K562 (cell line): ENCODE data around the gene KCNJ10. TPM values are rescaled to one million over a fixed set of nuclear protein-coding genes. Genes with fewer than 3 reads are reported as not detected.
A peak's percentile ranks its signal among the peaks of the same experiment; 100 is the strongest.

Source experiments
- CHD1 ChIP-seq: fragments of 200-600 bp; sonication (generic); IDR thresholded peaks from one replicate; pipeline ENCODE4 v1.6.1; 2012; ENCODE audit warnings: mild to moderate bottlenecking, moderate library complexity, low read length, inconsistent platforms
- CHD2 ChIP-seq: IDR thresholded peaks from 2 replicates; pipeline ENCODE4 v1.6.1; 2011; ENCODE audit warnings: low read depth, low read length
- FOXM1 ChIP-seq, 2 experiments: fragments of 450-650 bp in 1 of 2; sonication (generic) in 1 of 2; formaldehyde crosslinking in 1 of 2; IDR thresholded peaks; 2 replicates each; pipeline versions ENCODE4 v1.6.1 to v1.9.0; 2017 to 2022; ENCODE audit warnings: low read depth in 2 of 2, mild to moderate bottlenecking in 2 of 2, missing genetic modification reagents in 1 of 2, moderate library complexity in 1 of 2
- NR1H2 ChIP-seq: sonication (generic); formaldehyde crosslinking; IDR thresholded peaks from 2 replicates; pipeline ENCODE4 v1.4.0; 2020; ENCODE audit warnings: mild to moderate bottlenecking, missing genetic modification reagents
- PRMT5 ChIP-seq: sonication (generic); formaldehyde crosslinking; IDR thresholded peaks from 2 replicates; pipeline ENCODE4 v1.5.0; 2020; ENCODE audit warnings: missing genetic modification reagents
- RAD21 ChIP-seq, 2 experiments: fragments of 250-450 bp in 1 of 2; fragments of 450-650 bp in 1 of 2; sonication (Bioruptor Pico) in 1 of 2; formaldehyde crosslinking in 1 of 2; IDR thresholded peaks in 1 of 2; conservative IDR thresholded peaks in 1 of 2; 2 replicates each; pipeline versions ENCODE4 v1.4.0 to v1.8.0; 2020 to 2022; ENCODE audit warnings: mild to moderate bottlenecking in 2 of 2, moderate library complexity in 1 of 2
- XRCC3 ChIP-seq: fragments of 450-650 bp; IDR thresholded peaks from 2 replicates; pipeline ENCODE4 v1.6.1; 2017; ENCODE audit warnings: mild to moderate bottlenecking, moderate library complexity
- ZFPM2 ChIP-seq: fragments of 250-450 bp; sonication (Bioruptor Pico); IDR thresholded peaks from 2 replicates; pipeline ENCODE4 v1.5.1; 2022; ENCODE audit warnings: mild to moderate bottlenecking
- ZNF212 ChIP-seq: fragments of 450-650 bp; formaldehyde crosslinking; IDR thresholded peaks from 2 replicates; pipeline ENCODE4 v1.4.0; 2020; ENCODE audit warnings: mild to moderate bottlenecking
- ZNF431 ChIP-seq: sonication (generic); formaldehyde crosslinking; IDR thresholded peaks from 2 replicates; pipeline ENCODE4 v1.8.0; 2022; ENCODE audit warnings: mild to moderate bottlenecking, missing genetic modification reagents
- polyA plus RNA-seq, 8 experiments: library from polyadenylated mRNA; depleted of rRNA in 4 of 8; stranded (reverse) in 5 of 8; unstranded in 3 of 8; fragments of >200 nt; fragmentation: Nextera tagmentation in 2 of 8; fragmentation: Illumina TruSeq in 1 of 8; extraction: Ambion mirVana in 2 of 8; extraction: Trizol in 1 of 8; gene quantifications; 2 replicates each; pipeline versions ENCODE4 v1.2.1 to v1.2.3, GENCODE V29; 2011 to 2014; ENCODE audit warnings: inconsistent platforms in 1 of 8, missing spikeins in 1 of 8
- total RNA-seq, 7 experiments: library from RNA; depleted of rRNA in 6 of 7; stranded (reverse); fragments of >200 nt in 6 of 7; fragmentation: Illumina TruSeq in 2 of 7; extraction: Trizol in 2 of 7; gene quantifications; 2 replicates each; pipeline versions ENCODE4 v1.2.1 to v1.2.3, GENCODE V29; 2011 to 2021; ENCODE audit warnings: low replicate concordance in 1 of 7
- TF ChIP-seq, protein P1 (sequence below), 2 experiments: fragments of 150-350 bp in 1 of 2; IDR thresholded peaks; 2 replicates each; pipeline ENCODE4 v1.6.1; 2012 to 2016; ENCODE audit warnings: low read depth in 2 of 2, low read length in 2 of 2, mild to moderate bottlenecking in 1 of 2, moderate library complexity in 1 of 2
- TF ChIP-seq, protein P2 (sequence below): sonication (generic); formaldehyde crosslinking; IDR thresholded peaks from 2 replicates; pipeline ENCODE4 v1.8.1; 2023; ENCODE audit warnings: mild to moderate bottlenecking, missing genetic modification reagents, moderate library complexity
- TF ChIP-seq, protein P3 (sequence below): fragments of 450-650 bp; formaldehyde crosslinking; IDR thresholded peaks from 2 replicates; pipeline ENCODE4 v1.4.0; 2022; ENCODE audit warnings: missing genetic modification characterization
- TF ChIP-seq, protein P4 (sequence below): sonication (generic); formaldehyde crosslinking; IDR thresholded peaks from 2 replicates; pipeline ENCODE4 v1.9.0; 2022; ENCODE audit warnings: mild to moderate bottlenecking, missing genetic modification reagents
- TF ChIP-seq, protein P5 (sequence below): fragments of 250-450 bp; sonication (Bioruptor Pico); IDR thresholded peaks from 2 replicates; pipeline ENCODE4 v1.4.0; 2020; ENCODE audit warnings: mild to moderate bottlenecking, moderate library complexity

Gene KCNJ10
- total and polyA plus RNA-seq, 9 of the 15 experiments (the other 6 are each of a cell fraction or from before 2014, with no cell fraction given): 0.06 to 0.11 TPM; not detected in 7

DNA sequence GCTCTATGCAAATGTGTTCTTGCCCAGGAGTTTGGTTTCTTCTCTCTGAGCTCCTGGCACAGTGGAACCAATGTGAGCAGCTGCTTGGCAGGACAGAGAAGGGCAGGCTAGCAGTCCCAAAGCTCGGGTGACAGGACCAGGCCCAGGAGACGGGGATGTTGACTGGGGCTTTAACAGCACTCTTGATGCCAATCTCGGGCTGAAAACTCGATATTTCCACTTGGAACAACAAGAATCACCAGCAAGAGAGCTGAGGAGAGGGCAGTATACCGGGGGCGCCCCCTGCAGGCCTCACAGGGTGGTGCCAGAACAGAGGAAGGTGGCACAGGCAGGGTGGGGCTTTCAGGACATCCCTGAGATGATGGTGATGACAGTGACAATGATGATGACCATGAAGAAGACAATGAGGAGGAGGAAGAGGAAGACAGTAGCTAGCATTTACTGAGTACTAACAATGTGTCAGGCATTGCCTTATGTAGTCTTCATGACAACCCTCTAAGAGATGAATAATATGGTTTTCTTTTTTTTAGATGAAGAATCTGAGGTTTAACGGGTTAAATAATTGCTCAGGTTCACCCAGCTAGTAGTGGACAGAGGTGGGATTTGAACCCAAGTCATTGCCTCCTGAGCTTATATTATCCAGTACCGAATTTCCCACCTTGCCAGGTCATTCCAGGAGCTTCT, 8.7 kb upstream of the KCNJ10 start (continued):
- TF ChIP-seq, protein P1, sequence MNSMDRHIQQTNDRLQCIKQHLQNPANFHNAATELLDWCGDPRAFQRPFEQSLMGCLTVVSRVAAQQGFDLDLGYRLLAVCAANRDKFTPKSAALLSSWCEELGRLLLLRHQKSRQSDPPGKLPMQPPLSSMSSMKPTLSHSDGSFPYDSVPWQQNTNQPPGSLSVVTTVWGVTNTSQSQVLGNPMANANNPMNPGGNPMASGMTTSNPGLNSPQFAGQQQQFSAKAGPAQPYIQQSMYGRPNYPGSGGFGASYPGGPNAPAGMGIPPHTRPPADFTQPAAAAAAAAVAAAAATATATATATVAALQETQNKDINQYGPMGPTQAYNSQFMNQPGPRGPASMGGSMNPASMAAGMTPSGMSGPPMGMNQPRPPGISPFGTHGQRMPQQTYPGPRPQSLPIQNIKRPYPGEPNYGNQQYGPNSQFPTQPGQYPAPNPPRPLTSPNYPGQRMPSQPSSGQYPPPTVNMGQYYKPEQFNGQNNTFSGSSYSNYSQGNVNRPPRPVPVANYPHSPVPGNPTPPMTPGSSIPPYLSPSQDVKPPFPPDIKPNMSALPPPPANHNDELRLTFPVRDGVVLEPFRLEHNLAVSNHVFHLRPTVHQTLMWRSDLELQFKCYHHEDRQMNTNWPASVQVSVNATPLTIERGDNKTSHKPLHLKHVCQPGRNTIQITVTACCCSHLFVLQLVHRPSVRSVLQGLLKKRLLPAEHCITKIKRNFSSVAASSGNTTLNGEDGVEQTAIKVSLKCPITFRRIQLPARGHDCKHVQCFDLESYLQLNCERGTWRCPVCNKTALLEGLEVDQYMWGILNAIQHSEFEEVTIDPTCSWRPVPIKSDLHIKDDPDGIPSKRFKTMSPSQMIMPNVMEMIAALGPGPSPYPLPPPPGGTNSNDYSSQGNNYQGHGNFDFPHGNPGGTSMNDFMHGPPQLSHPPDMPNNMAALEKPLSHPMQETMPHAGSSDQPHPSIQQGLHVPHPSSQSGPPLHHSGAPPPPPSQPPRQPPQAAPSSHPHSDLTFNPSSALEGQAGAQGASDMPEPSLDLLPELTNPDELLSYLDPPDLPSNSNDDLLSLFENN (IDR thresholded peaks at IDR 0.05; ENCODE audit: low read depth in 2 of 2, low read length in 2 of 2): no peak
- no peak for TF ChIP-seq ZNF431 (CRISPR knock-in tag)
- no peak for TF ChIP-seq ZFPM2 (CRISPR knock-in tag)
- TF ChIP-seq, protein P2, sequence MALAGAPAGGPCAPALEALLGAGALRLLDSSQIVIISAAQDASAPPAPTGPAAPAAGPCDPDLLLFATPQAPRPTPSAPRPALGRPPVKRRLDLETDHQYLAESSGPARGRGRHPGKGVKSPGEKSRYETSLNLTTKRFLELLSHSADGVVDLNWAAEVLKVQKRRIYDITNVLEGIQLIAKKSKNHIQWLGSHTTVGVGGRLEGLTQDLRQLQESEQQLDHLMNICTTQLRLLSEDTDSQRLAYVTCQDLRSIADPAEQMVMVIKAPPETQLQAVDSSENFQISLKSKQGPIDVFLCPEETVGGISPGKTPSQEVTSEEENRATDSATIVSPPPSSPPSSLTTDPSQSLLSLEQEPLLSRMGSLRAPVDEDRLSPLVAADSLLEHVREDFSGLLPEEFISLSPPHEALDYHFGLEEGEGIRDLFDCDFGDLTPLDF (CRISPR knock-in tag): no peak
- TF ChIP-seq, protein P3, sequence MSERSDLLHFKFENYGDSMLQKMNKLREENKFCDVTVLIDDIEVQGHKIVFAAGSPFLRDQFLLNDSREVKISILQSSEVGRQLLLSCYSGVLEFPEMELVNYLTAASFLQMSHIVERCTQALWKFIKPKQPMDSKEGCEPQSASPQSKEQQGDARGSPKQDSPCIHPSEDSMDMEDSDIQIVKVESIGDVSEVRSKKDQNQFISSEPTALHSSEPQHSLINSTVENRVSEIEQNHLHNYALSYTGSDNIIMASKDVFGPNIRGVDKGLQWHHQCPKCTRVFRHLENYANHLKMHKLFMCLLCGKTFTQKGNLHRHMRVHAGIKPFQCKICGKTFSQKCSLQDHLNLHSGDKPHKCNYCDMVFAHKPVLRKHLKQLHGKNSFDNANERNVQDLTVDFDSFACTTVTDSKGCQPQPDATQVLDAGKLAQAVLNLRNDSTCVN (CRISPR knock-in tag): no peak
- no peak for TF ChIP-seq CHD2
- TF ChIP-seq, protein P4, sequence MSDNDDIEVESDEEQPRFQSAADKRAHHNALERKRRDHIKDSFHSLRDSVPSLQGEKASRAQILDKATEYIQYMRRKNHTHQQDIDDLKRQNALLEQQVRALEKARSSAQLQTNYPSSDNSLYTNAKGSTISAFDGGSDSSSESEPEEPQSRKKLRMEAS (CRISPR knock-in tag): no peak
- TF ChIP-seq RAD21 (CRISPR knock-in tag; conservative IDR thresholded peaks at IDR 0.05 in 1 of 2, IDR thresholded peaks at IDR 0.05 in 1 of 2): peak; percentile 76 to 86
- TF ChIP-seq FOXM1 (IDR thresholded peaks at IDR 0.05; ENCODE audit: low read depth): no peak
- no peak for TF ChIP-seq FOXM1 (CRISPR knock-in tag; IDR thresholded peaks at IDR 0.05; ENCODE audit: low read depth)
- no peak for TF ChIP-seq CHD1
- TF ChIP-seq, protein P5, sequence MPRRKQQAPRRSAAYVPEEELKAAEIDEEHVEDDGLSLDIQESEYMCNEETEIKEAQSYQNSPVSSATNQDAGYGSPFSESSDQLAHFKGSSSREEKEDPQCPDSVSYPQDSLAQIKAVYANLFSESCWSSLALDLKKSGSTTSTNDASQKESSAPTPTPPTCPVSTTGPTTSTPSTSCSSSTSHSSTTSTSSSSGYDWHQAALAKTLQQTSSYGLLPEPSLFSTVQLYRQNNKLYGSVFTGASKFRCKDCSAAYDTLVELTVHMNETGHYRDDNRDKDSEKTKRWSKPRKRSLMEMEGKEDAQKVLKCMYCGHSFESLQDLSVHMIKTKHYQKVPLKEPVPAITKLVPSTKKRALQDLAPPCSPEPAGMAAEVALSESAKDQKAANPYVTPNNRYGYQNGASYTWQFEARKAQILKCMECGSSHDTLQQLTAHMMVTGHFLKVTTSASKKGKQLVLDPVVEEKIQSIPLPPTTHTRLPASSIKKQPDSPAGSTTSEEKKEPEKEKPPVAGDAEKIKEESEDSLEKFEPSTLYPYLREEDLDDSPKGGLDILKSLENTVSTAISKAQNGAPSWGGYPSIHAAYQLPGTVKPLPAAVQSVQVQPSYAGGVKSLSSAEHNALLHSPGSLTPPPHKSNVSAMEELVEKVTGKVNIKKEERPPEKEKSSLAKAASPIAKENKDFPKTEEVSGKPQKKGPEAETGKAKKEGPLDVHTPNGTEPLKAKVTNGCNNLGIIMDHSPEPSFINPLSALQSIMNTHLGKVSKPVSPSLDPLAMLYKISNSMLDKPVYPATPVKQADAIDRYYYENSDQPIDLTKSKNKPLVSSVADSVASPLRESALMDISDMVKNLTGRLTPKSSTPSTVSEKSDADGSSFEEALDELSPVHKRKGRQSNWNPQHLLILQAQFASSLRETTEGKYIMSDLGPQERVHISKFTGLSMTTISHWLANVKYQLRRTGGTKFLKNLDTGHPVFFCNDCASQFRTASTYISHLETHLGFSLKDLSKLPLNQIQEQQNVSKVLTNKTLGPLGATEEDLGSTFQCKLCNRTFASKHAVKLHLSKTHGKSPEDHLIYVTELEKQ (CRISPR knock-in tag): no peak
- no peak for TF ChIP-seq PRMT5 (CRISPR knock-in tag)
- TF ChIP-seq NR1H2: no peak
- TF ChIP-seq ZNF212 (CRISPR knock-in tag): no peak
- no peak for TF ChIP-seq XRCC3
